Measurements from ENCODE around the gene VTI1A. TPM values are rescaled to one million over a fixed set of nuclear protein-coding genes. Genes with fewer than 3 reads are reported as not detected.

Gene VTI1A
- total and polyA plus RNA-seq, 2 of the 13 experiments (the other 11 are each of a cell fraction or from before 2014, with no cell fraction given), result 11.7 to 32.7 TPM

DNA sequence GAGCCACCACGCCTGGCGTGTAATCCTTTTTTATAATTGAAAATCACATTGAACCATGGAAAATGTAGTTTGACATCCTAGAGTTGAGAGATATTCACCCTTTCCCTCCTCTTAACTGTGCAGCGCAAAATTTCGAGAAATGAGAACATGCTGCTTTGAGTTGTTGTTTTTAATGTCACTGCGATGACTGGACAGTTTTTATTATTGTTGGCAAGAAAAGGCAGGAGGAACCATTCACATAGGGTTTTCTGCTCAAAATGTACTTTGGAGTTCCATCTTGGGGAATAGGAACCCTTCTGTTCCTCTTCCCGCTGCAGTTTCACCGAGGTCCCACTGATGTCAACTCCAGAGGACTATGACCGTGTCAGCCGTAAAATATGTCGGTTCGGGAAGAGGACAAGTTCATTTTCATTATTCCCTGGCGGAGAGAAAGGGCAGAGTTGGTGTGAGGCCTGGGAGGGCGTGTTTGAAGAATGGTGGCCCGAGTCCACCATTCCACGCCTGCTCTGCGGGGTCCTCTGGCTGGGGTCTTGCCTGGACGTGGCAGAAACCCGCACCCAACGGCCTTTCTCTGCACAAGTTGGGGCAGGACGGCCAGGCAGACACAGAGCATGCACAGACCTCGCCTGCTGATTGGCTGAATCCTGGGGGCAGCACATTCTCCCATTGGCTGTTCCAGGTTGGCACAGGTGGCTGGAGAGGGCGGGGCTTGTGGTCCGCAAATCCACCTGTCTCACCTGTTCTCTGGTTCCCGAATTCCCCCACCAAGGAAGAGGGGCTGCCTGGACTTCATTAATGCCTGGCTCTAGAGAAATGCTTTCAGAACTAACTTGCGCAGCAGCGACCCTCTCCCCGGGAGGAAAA is 397.9 kb downstream of the VTI1A start:
- intact Hi-C loops (cut with micrococcal nuclease; ENCODE audit: unreplicated experiment), result loop anchor here (5.0 kb wide), 1 partner anchor 47 kb away; no protein-coding TSS in a partner anchor
- CTCF ChIA-PET (ENCODE audit: low intra/inter-chr PET ratio, low total read pairs), result no interaction called here
- Histone ChIP-seq H3K4me3 (replicated peaks in 1 of 3; ENCODE audit: insufficient read depth in 1 of 3, low read depth in 2 of 3, low read length in 3 of 3) (no peak overlapping the region), H3K4me1 (ENCODE audit: insufficient read depth, low read length) (peaks cover 34% of the 10 kb centered on the region), H3K9me3 (ENCODE audit: low read length) (peaks cover 24% of the 10 kb centered on the region), H3K36me3 (replicated peaks in 1 of 2; ENCODE audit: control insufficient read depth in 1 of 2, insufficient read depth in 2 of 2, low read length in 2 of 2) (no peaks in the 10 kb centered on the region), H3K27me3 (ENCODE audit: control insufficient read depth in 1 of 2, insufficient read depth in 2 of 2, low read length in 2 of 2) (no peaks in the 10 kb centered on the region), H3K79me2 (ENCODE audit: insufficient read depth, low read length) (no peaks in the 10 kb centered on the region), H4K20me1 (ENCODE audit: insufficient read depth, low read length) (no peaks in the 10 kb centered on the region), H3K9ac (ENCODE audit: insufficient read depth, low read depth, low read length) (no peak overlapping the region), H3K4me2 (ENCODE audit: low read depth, low read length) (no peak overlapping the region), H3K27ac (ENCODE audit: extremely low read length, insufficient read depth, low read length) (no peak overlapping the region), H2AFZ (ENCODE audit: low read length) (no peak overlapping the region)
- TF ChIP-seq, protein P1, sequence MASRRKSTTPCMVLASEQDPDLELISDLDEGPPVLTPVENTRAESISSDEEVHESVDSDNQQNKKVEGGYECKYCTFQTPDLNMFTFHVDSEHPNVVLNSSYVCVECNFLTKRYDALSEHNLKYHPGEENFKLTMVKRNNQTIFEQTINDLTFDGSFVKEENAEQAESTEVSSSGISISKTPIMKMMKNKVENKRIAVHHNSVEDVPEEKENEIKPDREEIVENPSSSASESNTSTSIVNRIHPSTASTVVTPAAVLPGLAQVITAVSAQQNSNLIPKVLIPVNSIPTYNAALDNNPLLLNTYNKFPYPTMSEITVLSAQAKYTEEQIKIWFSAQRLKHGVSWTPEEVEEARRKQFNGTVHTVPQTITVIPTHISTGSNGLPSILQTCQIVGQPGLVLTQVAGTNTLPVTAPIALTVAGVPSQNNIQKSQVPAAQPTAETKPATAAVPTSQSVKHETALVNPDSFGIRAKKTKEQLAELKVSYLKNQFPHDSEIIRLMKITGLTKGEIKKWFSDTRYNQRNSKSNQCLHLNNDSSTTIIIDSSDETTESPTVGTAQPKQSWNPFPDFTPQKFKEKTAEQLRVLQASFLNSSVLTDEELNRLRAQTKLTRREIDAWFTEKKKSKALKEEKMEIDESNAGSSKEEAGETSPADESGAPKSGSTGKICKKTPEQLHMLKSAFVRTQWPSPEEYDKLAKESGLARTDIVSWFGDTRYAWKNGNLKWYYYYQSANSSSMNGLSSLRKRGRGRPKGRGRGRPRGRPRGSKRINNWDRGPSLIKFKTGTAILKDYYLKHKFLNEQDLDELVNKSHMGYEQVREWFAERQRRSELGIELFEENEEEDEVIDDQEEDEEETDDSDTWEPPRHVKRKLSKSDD (CRISPR knock-in tag; IDR thresholded peaks at IDR 0.05; ENCODE audit: low read depth), result no peak
- TF ChIP-seq HNRNPUL1 (IDR thresholded peaks at IDR 0.05; ENCODE audit: low read depth, low read length) (no peak), NFE2L2 (IDR thresholded peaks at IDR 0.05; ENCODE audit: low read length) (peak; percentile 17; the same call in 1 of the 2 replicates), EEA1 (CRISPR knock-in tag; IDR thresholded peaks at IDR 0.05; ENCODE audit: borderline replicate concordance) (no peak), MAFK (conservative IDR thresholded peaks at IDR 0.05 in 1 of 2, IDR thresholded peaks at IDR 0.05 in 1 of 2; ENCODE audit: low read length in 2 of 2) (peak in 1 of 2 experiments; percentile 13; a peak in 1 of 4 replicates)
- POLR2A ChIA-PET, result no interaction called here
- 94% methylated on average over 17 of the region's 27 CpGs for WGBS (ENCODE audit: low lambda C conversion rate)
- FAIRE-seq, result no peak
- BruUV-seq (replicated peaks), result no TSS peak
- no peak for ATAC-seq
- DNase-seq (ENCODE audit: low spot score), result no peak
- in situ Hi-C loops (cut with HindIII; ENCODE audit: extremely low pct_ligation_motif_present, low pct_unique_long_range_greater_than_20kb), result no loop called here

All from HepG2 (cell line).